ENCODE data around the gene ALX4. TPM values are rescaled to one million over a fixed set of nuclear protein-coding genes. Genes with fewer than 3 reads are reported as not detected.

ALX4 gene
- polyA plus RNA-seq, 1 experiment: not detected

GRCh38 chr11:44243595-44244343 is 66.2 kb downstream of the ALX4 start:
- H3K9me3 ChIP-seq (ENCODE audit: control insufficient read depth, insufficient read depth, low read length): no peaks in the 10 kb centered on the region
- CTCF ChIA-PET: interaction anchor here (0.6 to 1.5 kb wide), 6 partner anchors 14 to 549 kb away, joined by 3 to 8 read pairs (median 4); partner anchors contain the start of gene EXT2
- H3K27ac ChIP-seq (ENCODE audit: low read depth, low read length): no peak overlapping the region
- POLR2A ChIA-PET: interaction anchor here (0.6 to 1.3 kb wide), 5 partner anchors 14 to 86 kb away, joined by 4 to 16 read pairs (median 4); no protein-coding TSS in a partner anchor
- TF ChIP-seq, protein P1, sequence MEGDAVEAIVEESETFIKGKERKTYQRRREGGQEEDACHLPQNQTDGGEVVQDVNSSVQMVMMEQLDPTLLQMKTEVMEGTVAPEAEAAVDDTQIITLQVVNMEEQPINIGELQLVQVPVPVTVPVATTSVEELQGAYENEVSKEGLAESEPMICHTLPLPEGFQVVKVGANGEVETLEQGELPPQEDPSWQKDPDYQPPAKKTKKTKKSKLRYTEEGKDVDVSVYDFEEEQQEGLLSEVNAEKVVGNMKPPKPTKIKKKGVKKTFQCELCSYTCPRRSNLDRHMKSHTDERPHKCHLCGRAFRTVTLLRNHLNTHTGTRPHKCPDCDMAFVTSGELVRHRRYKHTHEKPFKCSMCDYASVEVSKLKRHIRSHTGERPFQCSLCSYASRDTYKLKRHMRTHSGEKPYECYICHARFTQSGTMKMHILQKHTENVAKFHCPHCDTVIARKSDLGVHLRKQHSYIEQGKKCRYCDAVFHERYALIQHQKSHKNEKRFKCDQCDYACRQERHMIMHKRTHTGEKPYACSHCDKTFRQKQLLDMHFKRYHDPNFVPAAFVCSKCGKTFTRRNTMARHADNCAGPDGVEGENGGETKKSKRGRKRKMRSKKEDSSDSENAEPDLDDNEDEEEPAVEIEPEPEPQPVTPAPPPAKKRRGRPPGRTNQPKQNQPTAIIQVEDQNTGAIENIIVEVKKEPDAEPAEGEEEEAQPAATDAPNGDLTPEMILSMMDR (IDR thresholded peaks at IDR 0.05; ENCODE audit: low read depth, low read length): no peak
- no peaks in the 10 kb centered on the region for H3K27me3 ChIP-seq (ENCODE audit: control insufficient read depth, insufficient read depth, low read length)
- DNase-seq (ENCODE audit: low read depth, low spot score): no peak
- no peak overlapping the region for H3K4me3 ChIP-seq (ENCODE audit: low read depth, low read length)

GRCh38 chr11:44243086-44243485 is 66.9 kb downstream of the ALX4 start:
- ChIA-PET CTCF (interaction anchor here (0.7 to 1.2 kb wide), 2 partner anchors 66 to 133 kb away, joined by 3 to 4 read pairs; no protein-coding TSS in a partner anchor), POLR2A (interaction anchor here (1.2 kb wide), 1 partner anchor 25 kb away, joined by 4 read pairs; no protein-coding TSS in a partner anchor)
- H3K27ac ChIP-seq (ENCODE audit: low read depth, low read length): no peak overlapping the region

GRCh38 chr11:44241851-44242250 is 68.1 kb downstream of the ALX4 start:
- DNase-seq (ENCODE audit: low read depth, low spot score): no peak
- Histone ChIP-seq H3K9me3 (ENCODE audit: control insufficient read depth, insufficient read depth, low read length) (no peaks in the 10 kb centered on the region), H3K4me3 (ENCODE audit: low read depth, low read length) (no peak overlapping the region), H3K27ac (ENCODE audit: low read depth, low read length) (no peak overlapping the region), H3K27me3 (ENCODE audit: control insufficient read depth, insufficient read depth, low read length) (no peaks in the 10 kb centered on the region)
- ChIA-PET POLR2A (no interaction called here), CTCF (no interaction called here)
- TF ChIP-seq, protein P1 (IDR thresholded peaks at IDR 0.05; ENCODE audit: low read depth, low read length): no peak

More at GRCh38 chr11:44243086-44243485, 66.9 kb downstream of the ALX4 start:
- Histone ChIP-seq H3K4me3 (ENCODE audit: low read depth, low read length) (no peak overlapping the region), H3K9me3 (ENCODE audit: control insufficient read depth, insufficient read depth, low read length) (no peaks in the 10 kb centered on the region), H3K27me3 (ENCODE audit: control insufficient read depth, insufficient read depth, low read length) (no peaks in the 10 kb centered on the region)
- DNase-seq (ENCODE audit: low read depth, low spot score): no peak
- TF ChIP-seq, protein P1 (IDR thresholded peaks at IDR 0.05; ENCODE audit: low read depth, low read length): no peak

- POLR2A ChIA-PET: no interaction called here
- no peak overlapping the region for H3K4me3 ChIP-seq (ENCODE audit: low read depth, low read length)
- CTCF ChIA-PET: interaction anchor here (0.6 to 2.3 kb wide), 3 partner anchors 49 to 104 kb away, joined by 3 to 6 read pairs (median 3); no protein-coding TSS in a partner anchor
- no peak for DNase-seq (ENCODE audit: low read depth, low spot score)
- TF ChIP-seq, protein P1 (IDR thresholded peaks at IDR 0.05; ENCODE audit: low read depth, low read length): no peak
- H3K9me3 ChIP-seq (ENCODE audit: control insufficient read depth, insufficient read depth, low read length): no peaks in the 10 kb centered on the region
- H3K27me3 ChIP-seq (ENCODE audit: control insufficient read depth, insufficient read depth, low read length): no peaks in the 10 kb centered on the region
- no peak overlapping the region for H3K27ac ChIP-seq (ENCODE audit: low read depth, low read length)
These were observed 72.8 kb downstream of the ALX4 start for GRCh38 chr11:44237156-44237555.

GRCh38 chr11:44236296-44236695 is 73.6 kb downstream of the ALX4 start:
- H3K27ac ChIP-seq (ENCODE audit: low read depth, low read length): no peak overlapping the region
- ChIA-PET CTCF (interaction anchor here (0.7 to 2.3 kb wide), 3 partner anchors 50 to 141 kb away, joined by 3 to 6 read pairs (median 4); partner anchors contain the start of gene EXT2), POLR2A (no interaction called here)
- H3K9me3 ChIP-seq (ENCODE audit: control insufficient read depth, insufficient read depth, low read length): no peaks in the 10 kb centered on the region
- H3K27me3 ChIP-seq (ENCODE audit: control insufficient read depth, insufficient read depth, low read length): no peaks in the 10 kb centered on the region
- H3K4me3 ChIP-seq (ENCODE audit: low read depth, low read length): no peak overlapping the region
- TF ChIP-seq, protein P1 (IDR thresholded peaks at IDR 0.05; ENCODE audit: low read depth, low read length): no peak
- DNase-seq (ENCODE audit: low read depth, low spot score): no peak
